NCI-H1105 treated with DMSO at 0.1 percent for 48 hours (cell line): ENCODE measurements around the gene FLNC.

Experiments
- DNase-seq: peaks from one replicate; lab custom pipeline; 2025; lab: John Stamatoyannopoulos, UW

The FLNC gene

GRCh38 chr7:128879939-128880746 lies 49.9 kb downstream of the FLNC start:
- DNase-seq: peak; percentile 44

- no peak for DNase-seq
Measured at GRCh38 chr7:128880791-128881457, 50.7 kb downstream of the FLNC start.

GRCh38 chr7:128881458-128882125 lies 51.4 kb downstream of the FLNC start:
- no peak for DNase-seq

- DNase-seq: no peak
Measured at GRCh38 chr7:128882134-128882533, 51.9 kb downstream of the FLNC start.

- DNase-seq: peak; percentile 49
Measured at GRCh38 chr7:128883622-128884448, 53.6 kb downstream of the FLNC start.

GRCh38 chr7:128884561-128885369 lies 54.6 kb downstream of the FLNC start:
- no peak for DNase-seq

GRCh38 chr7:128885370-128886187 lies 55.4 kb downstream of the FLNC start:
- DNase-seq: no peak

GRCh38 chr7:128886391-128887168 lies 56.4 kb downstream of the FLNC start:
- DNase-seq: no peak

GRCh38 chr7:128887169-128888038 lies 57.2 kb downstream of the FLNC start:
- DNase-seq: no peak

GRCh38 chr7:128888039-128888755 lies 58.0 kb downstream of the FLNC start:
- no peak for DNase-seq

- DNase-seq: no peak
Measured at GRCh38 chr7:128888756-128889095, 58.5 kb downstream of the FLNC start.

GRCh38 chr7:128889121-128889520 lies 58.9 kb downstream of the FLNC start:
- no peak for DNase-seq

- no peak for DNase-seq
Measured at GRCh38 chr7:128890306-128891109, 60.3 kb downstream of the FLNC start.

- DNase-seq: peak; percentile 9
Measured at GRCh38 chr7:128891110-128891941, 61.1 kb downstream of the FLNC start.

- DNase-seq: no peak
Measured at GRCh38 chr7:128891942-128892269, 61.7 kb downstream of the FLNC start.

GRCh38 chr7:128892521-128893250 lies 62.5 kb downstream of the FLNC start:
- DNase-seq: no peak
